Caco-2 (cell line): Measurements from ENCODE around the gene CFAP97. TPM values are rescaled to one million over a fixed set of nuclear protein-coding genes. Genes with fewer than 3 reads are reported as not detected.
A peak's percentile ranks its signal among the peaks of the same experiment; 100 is the strongest.

Source experiments
- BruUV-seq: library from RNA; stranded (reverse); fragments of 400-500 nt; replicated peaks from 2 replicates; lab custom pipeline; 2021; lab: Mats Ljungman, UMichigan
- CTCF ChIA-PET: fragments of 300-600 bp; sonication (Branson Sonifier 250); formaldehyde crosslinking; loops from one replicate; lab custom pipeline; 2022; ENCODE audit warnings: antibody characterized with exemption; lab: Charles Lee
- POLR2A ChIA-PET: fragments of 300-600 bp; sonication (Branson Sonifier 250); formaldehyde crosslinking; loops from one replicate; lab custom pipeline; 2022; ENCODE audit warnings: antibody characterized with exemption; lab: Charles Lee
- DNase-seq, 2 experiments: peaks; one replicate each; pipeline versions ENCODE4 v3.0.0 to v3.0.0-alpha.2; 2020 to 2022
- H3K27me3 ChIP-seq: replicated peaks from 2 replicates; pipeline ENCODE4 v1.6.0; 2011; ENCODE audit warnings: low read length; ENCODE audit not compliant: control insufficient read depth, insufficient read depth
- H3K36me3 ChIP-seq: 2 replicates; pipeline ENCODE4 v1.5.1; 2011; ENCODE audit warnings: low read length; ENCODE audit not compliant: control insufficient read depth, insufficient read depth
- H3K4me1 ChIP-seq: fragments of 250-450 bp; sonication (Bioruptor Pico); 2 replicates; pipeline ENCODE4 v1.5.1; 2020; ENCODE audit warnings: mild to moderate bottlenecking
- H3K4me3 ChIP-seq: 2 replicates; pipeline ENCODE4 v1.5.1; 2011; ENCODE audit warnings: low read depth, mild to moderate bottlenecking, control low read depth, low read length
- H3K9me3 ChIP-seq: fragments of 250-450 bp; sonication (Bioruptor Pico); 2 replicates; pipeline ENCODE4 v1.5.1; 2020; ENCODE audit warnings: mild to moderate bottlenecking, moderate library complexity
- H3K27ac Mint-ChIP-seq: one replicate; pipeline ENCODE4 v1.8.0; 2022; ENCODE audit warnings: mixed read lengths; ENCODE audit not compliant: unreplicated experiment
- H3K27me3 Mint-ChIP-seq: one replicate; pipeline ENCODE4 v1.8.0; 2022; ENCODE audit warnings: mixed read lengths; ENCODE audit not compliant: insufficient read depth, unreplicated experiment
- H3K36me3 Mint-ChIP-seq: one replicate; pipeline ENCODE4 v1.8.0; 2022; ENCODE audit warnings: mild to moderate bottlenecking, mixed read lengths; ENCODE audit not compliant: insufficient read depth, unreplicated experiment
- H3K4me1 Mint-ChIP-seq: one replicate; pipeline ENCODE4 v1.8.0; 2022; ENCODE audit warnings: low read depth, mixed read lengths; ENCODE audit not compliant: unreplicated experiment
- H3K4me3 Mint-ChIP-seq: one replicate; pipeline ENCODE4 v1.8.0; 2022; ENCODE audit warnings: mild to moderate bottlenecking, moderate library complexity, mixed read lengths; ENCODE audit not compliant: unreplicated experiment
- H3K9me3 Mint-ChIP-seq: one replicate; pipeline ENCODE4 v1.8.0; 2022; ENCODE audit warnings: mixed read lengths; ENCODE audit not compliant: unreplicated experiment
- CTCF ChIP-seq, 2 experiments: fragments of 200-600 bp in 1 of 2; IDR thresholded peaks; 1 replicate in 1 of 2; 2 replicates in 1 of 2; pipeline versions ENCODE4 v1.5.1 to v1.8.0; 2011 to 2022; ENCODE audit warnings: antibody characterized with exemption in 1 of 2, control low read depth in 1 of 2, inconsistent platforms in 1 of 2, low read depth in 1 of 2, low read length in 1 of 2, mild to moderate bottlenecking in 1 of 2, moderate library complexity in 1 of 2; ENCODE audit not compliant: insufficient read depth in 1 of 2, severe bottlenecking in 1 of 2, unreplicated experiment in 1 of 2
- intact Hi-C: fragments of 100-400 bp; cut with micrococcal nuclease; formaldehyde crosslinking; loops from one replicate; pipeline ENCODE4 v1.10.0; 2022; ENCODE audit not compliant: unreplicated experiment
- total RNA-seq: library from RNA; stranded (reverse); gene quantifications from 2 replicates; pipeline ENCODE4 v1.2.3, GENCODE V29; 2022

Gene CFAP97
- total RNA-seq, 1 experiment from 2014 or later: 20.3 TPM

GRCh38 chr4:185118876-185119275, 84.9 kb downstream of the CFAP97 start:
- no TSS peak for BruUV-seq
- Histone ChIP-seq H3K36me3 (no peaks in the 10 kb centered on the region), H3K9me3 (no peaks in the 10 kb centered on the region), H3K4me1 (no peaks in the 10 kb centered on the region; the same call in 1 of the 2 replicates), H3K4me3 (no peak overlapping the region), H3K27me3 (no peaks in the 10 kb centered on the region)
- CTCF ChIA-PET: no interaction called here
- intact Hi-C loops: no loop called here
- H3K4me3 Mint-ChIP-seq: no peak overlapping the region
- H3K9me3 Mint-ChIP-seq: no peaks in the 10 kb centered on the region
- POLR2A ChIA-PET: no interaction called here
- peaks cover 3% of the 10 kb centered on the region for H3K27me3 Mint-ChIP-seq
- peaks cover 4% of the 10 kb centered on the region for H3K36me3 Mint-ChIP-seq
- DNase-seq: no peak
- no peak overlapping the region for H3K27ac Mint-ChIP-seq
- TF ChIP-seq CTCF (IDR thresholded peaks at IDR 0.05; ENCODE audit: insufficient read depth in 1 of 2, low read depth in 1 of 2, low read length in 1 of 2, severe bottlenecking in 1 of 2, unreplicated experiment in 1 of 2): no peak
- peaks cover 6% of the 10 kb centered on the region for H3K4me1 Mint-ChIP-seq

- no peak for DNase-seq
- no TSS peak for BruUV-seq
- no peaks in the 10 kb centered on the region for H3K27me3 ChIP-seq
- CTCF ChIA-PET: no interaction called here
- H3K36me3 Mint-ChIP-seq: peaks cover 4% of the 10 kb centered on the region
- H3K9me3 Mint-ChIP-seq: no peaks in the 10 kb centered on the region
- H3K27me3 Mint-ChIP-seq: peaks cover 3% of the 10 kb centered on the region
- H3K4me3 ChIP-seq: no peak overlapping the region
- no peaks in the 10 kb centered on the region for H3K36me3 ChIP-seq
- no peak overlapping the region for H3K27ac Mint-ChIP-seq
- no peak overlapping the region for H3K4me3 Mint-ChIP-seq
- POLR2A ChIA-PET: no interaction called here
- no peak for TF ChIP-seq CTCF (IDR thresholded peaks at IDR 0.05; ENCODE audit: insufficient read depth in 1 of 2, low read depth in 1 of 2, low read length in 1 of 2, severe bottlenecking in 1 of 2, unreplicated experiment in 1 of 2)
- H3K4me1 Mint-ChIP-seq: peaks cover 6% of the 10 kb centered on the region
- H3K4me1 ChIP-seq: no peaks in the 10 kb centered on the region
- intact Hi-C loops: no loop called here
- no peaks in the 10 kb centered on the region for H3K9me3 ChIP-seq
Measured at GRCh38 chr4:185117300-185117934, 86.4 kb downstream of the CFAP97 start.

- TF ChIP-seq CTCF (IDR thresholded peaks at IDR 0.05; ENCODE audit: insufficient read depth in 1 of 2, low read depth in 1 of 2, low read length in 1 of 2, severe bottlenecking in 1 of 2, unreplicated experiment in 1 of 2): no peak
- Mint-ChIP-seq H3K27ac (no peak overlapping the region), H3K36me3 (peaks cover 4% of the 10 kb centered on the region)
Measured at GRCh38 chr4:185115827-185116232, 88.0 kb downstream of the CFAP97 start.

More at GRCh38 chr4:185115827-185116232, 88.0 kb downstream of the CFAP97 start:
- Histone ChIP-seq H3K4me3 (no peak overlapping the region), H3K9me3 (no peaks in the 10 kb centered on the region), H3K36me3 (no peaks in the 10 kb centered on the region), H3K4me1 (no peaks in the 10 kb centered on the region), H3K27me3 (no peaks in the 10 kb centered on the region)
- no TSS peak for BruUV-seq
- peak overlapping the region; percentile 55 for H3K4me3 Mint-ChIP-seq
- H3K9me3 Mint-ChIP-seq: no peaks in the 10 kb centered on the region
- POLR2A ChIA-PET: no interaction called here
- H3K27me3 Mint-ChIP-seq: peaks cover 3% of the 10 kb centered on the region
- peak; percentile 52 to 69 for DNase-seq
- CTCF ChIA-PET: interaction anchor here (1.0 kb wide), 1 partner anchor 19 kb away, joined by 4 read pairs; no protein-coding TSS in a partner anchor
- intact Hi-C loops: no loop called here
- peaks cover 6% of the 10 kb centered on the region for H3K4me1 Mint-ChIP-seq
